Measurements from ENCODE around the gene OR6F1.

DNA sequence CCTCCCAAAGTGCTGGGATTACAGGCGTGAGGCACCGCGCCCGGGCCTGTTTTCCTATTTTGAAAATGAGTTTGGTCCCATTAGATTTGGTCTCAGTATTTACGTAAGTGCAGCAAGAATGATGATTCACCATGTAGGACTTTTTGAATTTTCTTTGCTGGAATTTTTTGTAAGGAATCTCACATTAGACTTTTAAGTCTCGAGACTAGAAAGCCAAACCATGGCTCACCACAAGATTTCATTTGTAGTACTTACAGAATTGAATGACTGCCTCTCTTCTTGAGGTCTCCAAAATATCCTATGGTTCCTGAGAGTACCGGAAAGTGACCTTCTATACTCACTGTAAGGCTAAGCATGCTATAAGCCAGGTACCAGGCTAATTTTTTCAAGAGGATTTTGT, 31.2 kb upstream of the OR6F1 start:
- TF ChIP-seq, protein P1, sequence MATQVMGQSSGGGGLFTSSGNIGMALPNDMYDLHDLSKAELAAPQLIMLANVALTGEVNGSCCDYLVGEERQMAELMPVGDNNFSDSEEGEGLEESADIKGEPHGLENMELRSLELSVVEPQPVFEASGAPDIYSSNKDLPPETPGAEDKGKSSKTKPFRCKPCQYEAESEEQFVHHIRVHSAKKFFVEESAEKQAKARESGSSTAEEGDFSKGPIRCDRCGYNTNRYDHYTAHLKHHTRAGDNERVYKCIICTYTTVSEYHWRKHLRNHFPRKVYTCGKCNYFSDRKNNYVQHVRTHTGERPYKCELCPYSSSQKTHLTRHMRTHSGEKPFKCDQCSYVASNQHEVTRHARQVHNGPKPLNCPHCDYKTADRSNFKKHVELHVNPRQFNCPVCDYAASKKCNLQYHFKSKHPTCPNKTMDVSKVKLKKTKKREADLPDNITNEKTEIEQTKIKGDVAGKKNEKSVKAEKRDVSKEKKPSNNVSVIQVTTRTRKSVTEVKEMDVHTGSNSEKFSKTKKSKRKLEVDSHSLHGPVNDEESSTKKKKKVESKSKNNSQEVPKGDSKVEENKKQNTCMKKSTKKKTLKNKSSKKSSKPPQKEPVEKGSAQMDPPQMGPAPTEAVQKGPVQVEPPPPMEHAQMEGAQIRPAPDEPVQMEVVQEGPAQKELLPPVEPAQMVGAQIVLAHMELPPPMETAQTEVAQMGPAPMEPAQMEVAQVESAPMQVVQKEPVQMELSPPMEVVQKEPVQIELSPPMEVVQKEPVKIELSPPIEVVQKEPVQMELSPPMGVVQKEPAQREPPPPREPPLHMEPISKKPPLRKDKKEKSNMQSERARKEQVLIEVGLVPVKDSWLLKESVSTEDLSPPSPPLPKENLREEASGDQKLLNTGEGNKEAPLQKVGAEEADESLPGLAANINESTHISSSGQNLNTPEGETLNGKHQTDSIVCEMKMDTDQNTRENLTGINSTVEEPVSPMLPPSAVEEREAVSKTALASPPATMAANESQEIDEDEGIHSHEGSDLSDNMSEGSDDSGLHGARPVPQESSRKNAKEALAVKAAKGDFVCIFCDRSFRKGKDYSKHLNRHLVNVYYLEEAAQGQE (IDR thresholded peaks at IDR 0.05; ENCODE audit: insufficient read depth in 1 of 2, low read depth in 2 of 2, low read length in 2 of 2): no peak
- TF ChIP-seq POLR2AphosphoS5 (IDR thresholded peaks at IDR 0.05; ENCODE audit: low read depth, low read length) (no peak), FOXP2 (optimal IDR thresholded peaks at IDR 0.05; ENCODE audit: borderline replicate concordance, extremely low read depth, extremely low read length, insufficient read depth) (no peak)

Data from PFSK-1 (cell line).